Gastrocnemius medialis (tissue), 4 donors: ENCODE results near the gene TAS2R8. TPM values are rescaled to one million over a fixed set of nuclear protein-coding genes. Genes with fewer than 3 reads are reported as not detected.

Experiments used
- ATAC-seq, 2 donors: fragments of 150-250 bp; one replicate each; pipeline ENCODE4 v1.9.1; 2016
- DNase-seq, 2 donors: peaks; one replicate each; pipeline ENCODE4 v3.0.0-alpha.2; 2019
- H3K27ac ChIP-seq, 4 donors: fragments of 200-600 bp; sonication (generic); 1 replicate in 1 of 4; 2 replicates in 3 of 4; pipeline ENCODE4 v1.5.1; 2016 to 2018; ENCODE audit warnings: mild to moderate bottlenecking in 2 of 4, moderate library complexity in 1 of 4
- H3K27me3 ChIP-seq, 3 donors: fragments of 200-600 bp; sonication (generic) in 2 of 3; 1 replicate in 1 of 3; 2 replicates in 2 of 3; pipeline versions ENCODE4 v1.5.1 to v1.6.0; 2016 to 2019; ENCODE audit warnings: mild to moderate bottlenecking in 1 of 3, moderate library complexity in 1 of 3
- H3K36me3 ChIP-seq, 2 donors: fragments of 200-600 bp; sonication (generic) in 1 of 2; one replicate each; pipeline ENCODE4 v1.5.1; 2017 to 2018
- H3K4me1 ChIP-seq, 2 donors: fragments of 200-600 bp; sonication (generic) in 1 of 2; one replicate each; pipeline ENCODE4 v1.5.1; 2016 to 2017; ENCODE audit warnings: mild to moderate bottlenecking in 2 of 2
- H3K4me3 ChIP-seq, 4 donors: fragments of 200-600 bp; sonication (generic) in 3 of 4; 1 replicate in 1 of 4; 2 replicates in 3 of 4; pipeline ENCODE4 v1.5.1; 2016 to 2019; ENCODE audit warnings: mild to moderate bottlenecking in 2 of 4
- H3K9me3 ChIP-seq, 3 donors: fragments of 200-600 bp; sonication (generic) in 2 of 3; 1 replicate in 1 of 3; 2 replicates in 2 of 3; pipeline ENCODE4 v1.5.1; 2016 to 2019
- POLR2A ChIP-seq, 2 donors: fragments of 450-650 bp; IDR thresholded peaks; one replicate each; pipeline ENCODE4 v1.6.1; 2017; ENCODE audit warnings: antibody characterized with exemption in 2 of 2, mild to moderate bottlenecking in 2 of 2, moderate library complexity in 2 of 2
- in situ Hi-C, 4 donors: fragments of 200-750 bp; cut with MboI; loops; one replicate each; pipeline versions ENCODE4 v1.15.0 to v1.8.0; 2017; ENCODE audit warnings: low sequenced_read_pairs in 4 of 4
- intact Hi-C: fragments of 100-400 bp; cut with DNase I; formaldehyde crosslinking; loops from one replicate; pipeline ENCODE4 v1.15.1; 2023; ENCODE audit warnings: low total_unique reads
- total RNA-seq, 4 donors: library from RNA; depleted of rRNA; stranded (reverse); fragments of >200 nt; gene quantifications; one replicate each; pipeline versions ENCODE4 v1.1.0 to v1.2.3, GENCODE V29; 2016
- TF ChIP-seq, protein P1 (sequence below), 5 experiments: fragments of 450-650 bp in 3 of 5; fragments of 200-600 bp in 2 of 5; sonication (generic) in 2 of 5; IDR thresholded peaks in 4 of 5; conservative IDR thresholded peaks in 1 of 5; 1 replicate in 4 of 5; 2 replicates in 1 of 5; pipeline ENCODE4 v1.5.1; 2016 to 2019; ENCODE audit warnings: antibody characterized with exemption in 5 of 5, mild to moderate bottlenecking in 3 of 5, moderate library complexity in 3 of 5

The TAS2R8 gene, protein sequence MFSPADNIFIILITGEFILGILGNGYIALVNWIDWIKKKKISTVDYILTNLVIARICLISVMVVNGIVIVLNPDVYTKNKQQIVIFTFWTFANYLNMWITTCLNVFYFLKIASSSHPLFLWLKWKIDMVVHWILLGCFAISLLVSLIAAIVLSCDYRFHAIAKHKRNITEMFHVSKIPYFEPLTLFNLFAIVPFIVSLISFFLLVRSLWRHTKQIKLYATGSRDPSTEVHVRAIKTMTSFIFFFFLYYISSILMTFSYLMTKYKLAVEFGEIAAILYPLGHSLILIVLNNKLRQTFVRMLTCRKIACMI
- under 1 TPM in 1 of 4 donors, not detected in 3; 0.36 TPM for total RNA-seq

DNA sequence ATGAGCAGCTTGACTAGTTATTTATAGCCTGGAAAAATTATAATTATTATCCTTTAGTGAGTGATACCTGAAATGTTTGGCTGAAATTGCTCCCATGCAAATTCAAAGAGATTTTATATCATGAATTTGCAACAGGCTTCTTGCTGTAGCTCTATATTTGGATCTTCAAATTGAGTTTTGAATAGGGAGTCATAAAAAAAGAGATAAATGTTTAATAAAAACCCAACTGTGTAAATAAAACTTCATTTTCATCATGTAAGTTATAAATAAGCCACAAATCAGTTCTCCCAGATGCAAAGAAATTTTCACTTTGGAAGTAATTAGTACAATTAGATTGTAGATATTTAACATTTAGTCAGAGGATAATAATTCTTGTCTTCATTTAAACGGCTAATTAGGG is at the start of gene TAS2R8:
TSS of gene TAS2R8 (minus strand) at position 101 of the 400 bp plus-strand sequence. CDS start 306 bp downstream, outside the sequence.
- TF ChIP-seq, protein P1, sequence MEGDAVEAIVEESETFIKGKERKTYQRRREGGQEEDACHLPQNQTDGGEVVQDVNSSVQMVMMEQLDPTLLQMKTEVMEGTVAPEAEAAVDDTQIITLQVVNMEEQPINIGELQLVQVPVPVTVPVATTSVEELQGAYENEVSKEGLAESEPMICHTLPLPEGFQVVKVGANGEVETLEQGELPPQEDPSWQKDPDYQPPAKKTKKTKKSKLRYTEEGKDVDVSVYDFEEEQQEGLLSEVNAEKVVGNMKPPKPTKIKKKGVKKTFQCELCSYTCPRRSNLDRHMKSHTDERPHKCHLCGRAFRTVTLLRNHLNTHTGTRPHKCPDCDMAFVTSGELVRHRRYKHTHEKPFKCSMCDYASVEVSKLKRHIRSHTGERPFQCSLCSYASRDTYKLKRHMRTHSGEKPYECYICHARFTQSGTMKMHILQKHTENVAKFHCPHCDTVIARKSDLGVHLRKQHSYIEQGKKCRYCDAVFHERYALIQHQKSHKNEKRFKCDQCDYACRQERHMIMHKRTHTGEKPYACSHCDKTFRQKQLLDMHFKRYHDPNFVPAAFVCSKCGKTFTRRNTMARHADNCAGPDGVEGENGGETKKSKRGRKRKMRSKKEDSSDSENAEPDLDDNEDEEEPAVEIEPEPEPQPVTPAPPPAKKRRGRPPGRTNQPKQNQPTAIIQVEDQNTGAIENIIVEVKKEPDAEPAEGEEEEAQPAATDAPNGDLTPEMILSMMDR (IDR thresholded peaks at IDR 0.05 in 4 of 5, conservative IDR thresholded peaks at IDR 0.05 in 1 of 5): no peak
- TF ChIP-seq POLR2A (IDR thresholded peaks at IDR 0.05): no peak
- Histone ChIP-seq H3K4me3 (no peak within 1 kb of the TSS), H3K9me3 (no peaks in the 10 kb centered on the region), H3K27me3 (no peaks in the 10 kb centered on the region), H3K4me1 (no peaks in the 10 kb centered on the region), H3K36me3 (no peaks in the 10 kb centered on the region), H3K27ac (no peak within 1 kb of the TSS)
- DNase-seq (no peak), ATAC-seq (no peak)
- intact Hi-C loops (no loop called here), in situ Hi-C loops (no loop called here)

DNA sequence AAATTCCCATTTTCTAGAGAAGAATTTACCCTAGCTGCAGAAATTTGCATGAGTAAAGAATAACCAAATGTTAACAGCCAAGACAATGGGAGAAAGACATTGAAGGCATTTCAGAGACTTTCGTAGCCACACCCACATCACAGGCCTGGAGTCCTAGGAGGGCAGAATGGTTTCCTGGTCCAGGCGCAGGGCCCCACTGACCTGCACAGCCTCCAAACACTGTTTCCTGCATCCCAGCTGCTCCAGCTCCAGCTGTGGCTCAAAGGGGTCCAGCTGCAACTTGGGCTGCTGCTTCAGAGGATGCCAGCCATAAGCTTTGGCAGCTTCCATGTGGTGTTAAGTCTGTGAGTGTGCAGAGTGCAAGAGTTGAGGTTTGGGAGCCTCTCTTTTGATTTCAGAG is 48.7 kb upstream of the TAS2R8 start:
- H3K36me3 ChIP-seq: no peaks in the 10 kb centered on the region
- H3K4me1 ChIP-seq: no peaks in the 10 kb centered on the region
- no peak overlapping the region for H3K27ac ChIP-seq
- H3K9me3 ChIP-seq: no peaks in the 10 kb centered on the region
- H3K4me3 ChIP-seq: no peak overlapping the region
- in situ Hi-C loops (no loop called here), intact Hi-C loops (no loop called here)
- no peak for DNase-seq
- H3K27me3 ChIP-seq: no peaks in the 10 kb centered on the region
- no peak for TF ChIP-seq POLR2A (IDR thresholded peaks at IDR 0.05)
- no peak for ATAC-seq

DNA sequence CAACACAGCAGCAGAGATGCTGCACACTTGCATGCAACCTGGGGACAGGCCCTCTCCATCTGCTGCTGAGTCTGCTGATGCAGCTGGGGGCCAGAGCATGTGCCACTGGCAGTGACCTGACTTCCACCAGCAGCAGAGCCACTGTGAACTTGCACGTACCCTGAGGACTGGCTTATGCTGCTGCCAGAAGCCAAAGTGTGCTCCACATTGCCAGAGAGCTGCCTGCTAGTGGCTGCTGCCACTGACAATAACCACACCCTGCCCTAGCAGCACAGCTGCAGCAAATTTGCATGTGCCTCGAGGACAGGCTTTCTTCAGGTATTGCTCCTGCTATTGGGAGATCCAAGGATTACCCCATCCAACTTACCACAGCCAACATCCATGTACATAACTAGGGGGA is 46.7 kb upstream of the TAS2R8 start:
- intact Hi-C loops: no loop called here
- H3K27me3 ChIP-seq: no peaks in the 10 kb centered on the region
- ATAC-seq: no peak

DNA sequence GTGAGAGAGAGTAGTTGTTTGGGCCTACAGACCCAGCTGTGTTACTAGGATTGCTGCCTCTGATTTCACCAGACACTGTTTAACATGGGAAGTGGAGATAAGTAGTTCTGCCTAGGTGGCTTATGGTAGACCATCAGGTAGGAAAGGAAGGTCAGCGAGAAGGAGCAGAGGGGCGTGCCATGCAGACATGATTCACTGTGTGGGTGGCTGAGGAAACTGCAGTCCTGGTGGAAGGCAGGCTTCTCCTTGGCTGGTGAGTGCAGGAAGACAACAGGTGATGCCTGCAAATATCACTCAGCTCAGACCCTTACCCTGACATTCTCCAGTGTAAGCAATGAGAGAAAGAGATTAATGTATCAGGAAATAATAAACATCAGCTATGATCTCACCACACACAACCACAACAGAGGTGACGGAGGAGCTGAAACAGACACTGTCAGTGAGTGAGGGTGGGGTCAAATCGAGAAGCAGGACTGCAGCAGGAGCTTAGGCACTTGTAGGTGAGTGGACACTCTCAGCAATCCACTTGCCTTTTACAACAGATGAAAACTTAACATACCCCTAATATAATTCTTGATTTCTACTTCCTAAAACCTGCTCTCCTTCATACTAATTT is 44.3 kb upstream of the TAS2R8 start:
- Histone ChIP-seq H3K4me1 (no peaks in the 10 kb centered on the region), H3K27ac (no peak overlapping the region), H3K4me3 (no peak overlapping the region), H3K9me3 (no peaks in the 10 kb centered on the region), H3K36me3 (no peaks in the 10 kb centered on the region), H3K27me3 (no peaks in the 10 kb centered on the region)
- intact Hi-C loops: no loop called here
- ATAC-seq (no peak), DNase-seq (no peak)
- in situ Hi-C loops: no loop called here
- TF ChIP-seq, protein P1 (IDR thresholded peaks at IDR 0.05 in 4 of 5, conservative IDR thresholded peaks at IDR 0.05 in 1 of 5): no peak
- no peak for TF ChIP-seq POLR2A (IDR thresholded peaks at IDR 0.05)

More for the DNA sequence above, 46.7 kb upstream of the TAS2R8 start:
- Histone ChIP-seq H3K4me3 (no peak overlapping the region), H3K27ac (no peak overlapping the region), H3K4me1 (no peaks in the 10 kb centered on the region), H3K9me3 (no peaks in the 10 kb centered on the region), H3K36me3 (no peaks in the 10 kb centered on the region)
- in situ Hi-C loops: no loop called here
- no peak for TF ChIP-seq POLR2A (IDR thresholded peaks at IDR 0.05)
- TF ChIP-seq, protein P1 (IDR thresholded peaks at IDR 0.05 in 4 of 5, conservative IDR thresholded peaks at IDR 0.05 in 1 of 5): no peak
- DNase-seq: no peak

DNA sequence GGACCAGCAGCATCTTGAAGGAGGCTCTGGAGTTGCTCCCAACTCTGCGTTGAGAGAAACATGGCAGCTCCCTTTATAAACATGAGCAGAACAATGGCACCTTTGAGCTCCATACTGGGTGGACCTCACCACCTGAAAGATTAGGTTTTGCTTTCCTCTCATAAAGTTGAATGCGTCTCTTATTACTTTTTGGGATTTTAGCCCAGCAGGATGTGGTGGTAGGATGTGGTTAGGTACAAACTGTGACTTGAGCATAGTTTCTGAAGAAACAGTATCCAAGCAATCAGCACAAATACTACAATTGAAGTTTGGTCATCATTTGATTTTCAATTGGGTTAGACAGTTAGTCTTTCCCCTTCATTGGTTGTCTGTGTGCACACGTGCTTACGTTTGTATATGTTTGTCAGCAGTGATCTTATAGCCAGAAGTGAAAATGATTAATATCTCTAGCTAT is 42.4 kb upstream of the TAS2R8 start, which contains the start of gene PRR4:
TSS of gene PRR4 (minus strand) at position 51 of the 454 bp plus-strand sequence. CDS start at position 13, 38 bp downstream.
- in situ Hi-C loops (no loop called here), intact Hi-C loops (no loop called here)
- TF ChIP-seq POLR2A (IDR thresholded peaks at IDR 0.05): no peak
- TF ChIP-seq, protein P1 (IDR thresholded peaks at IDR 0.05 in 4 of 5, conservative IDR thresholded peaks at IDR 0.05 in 1 of 5): no peak

More for the DNA sequence above, 42.4 kb upstream of the TAS2R8 start, which contains the start of gene PRR4:
- no peaks in the 10 kb centered on the region for H3K36me3 ChIP-seq
- no peaks in the 10 kb centered on the region for H3K4me1 ChIP-seq
- H3K27ac ChIP-seq: no peak within 1 kb of the TSS
- H3K27me3 ChIP-seq: no peaks in the 10 kb centered on the region
- no peak within 1 kb of the TSS for H3K4me3 ChIP-seq
- no peak for DNase-seq
- no peak for ATAC-seq
- H3K9me3 ChIP-seq: no peaks in the 10 kb centered on the region
